Dedifferentiated amniotic fluid mesenchymal stem cell (primary cell): Measurements from ENCODE around the gene SET.
A peak's percentile ranks its signal among the peaks of the same experiment; 100 is the strongest.

Source experiments
- DNase-seq: peaks from one replicate; pipeline ENCODE4 v3.0.0-alpha.2; 2016; ENCODE audit errors: extremely low spot score

The SET gene

DNA sequence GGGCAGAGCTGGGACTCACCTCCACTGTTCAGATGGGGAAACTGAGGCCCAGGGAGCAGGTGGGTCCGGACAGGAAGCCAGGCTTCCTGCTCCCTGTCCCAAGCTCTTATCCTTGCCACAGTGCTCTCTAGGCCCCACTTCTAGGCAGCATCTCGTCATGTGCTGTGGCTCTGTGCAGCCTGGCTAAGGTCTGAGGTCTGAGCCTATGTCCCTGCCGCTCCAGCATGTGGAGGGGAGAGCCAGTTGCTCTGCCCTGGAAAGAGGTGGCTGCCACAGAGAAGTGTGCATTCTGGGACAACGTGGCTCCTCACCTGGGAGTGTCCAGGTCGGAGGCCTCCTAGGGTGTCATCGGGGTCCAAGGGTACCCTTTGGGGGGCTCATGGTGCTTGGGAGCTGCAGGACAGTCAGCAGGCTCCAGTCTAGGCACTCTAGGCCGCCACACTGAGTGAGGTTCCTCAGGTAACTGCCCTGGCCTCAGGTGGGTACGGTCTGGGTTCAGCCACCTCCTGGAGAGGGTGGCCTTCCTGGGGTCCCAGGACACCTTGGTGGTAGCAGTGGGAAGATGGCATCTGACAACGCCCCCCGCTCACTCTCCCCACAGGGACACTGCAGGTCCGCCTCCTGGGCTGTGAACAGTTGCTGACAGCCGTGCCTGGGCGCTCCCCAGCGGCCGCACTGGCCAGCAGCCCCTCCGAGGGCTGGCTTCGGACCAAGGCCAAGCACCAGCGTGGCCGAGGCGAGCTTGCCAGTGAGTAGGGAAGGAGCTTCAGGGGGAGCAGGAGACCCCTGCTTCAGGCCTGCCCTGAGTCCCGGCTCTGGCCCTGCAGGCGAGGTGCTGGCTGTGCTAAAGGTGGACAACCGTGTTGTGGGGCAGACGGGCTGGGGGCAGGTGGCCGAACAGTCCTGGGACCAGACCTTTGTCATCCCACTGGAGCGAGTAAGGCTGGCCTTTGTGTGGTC lies 23.7 kb downstream of the SET start:
- DNase-seq = no peak

DNA sequence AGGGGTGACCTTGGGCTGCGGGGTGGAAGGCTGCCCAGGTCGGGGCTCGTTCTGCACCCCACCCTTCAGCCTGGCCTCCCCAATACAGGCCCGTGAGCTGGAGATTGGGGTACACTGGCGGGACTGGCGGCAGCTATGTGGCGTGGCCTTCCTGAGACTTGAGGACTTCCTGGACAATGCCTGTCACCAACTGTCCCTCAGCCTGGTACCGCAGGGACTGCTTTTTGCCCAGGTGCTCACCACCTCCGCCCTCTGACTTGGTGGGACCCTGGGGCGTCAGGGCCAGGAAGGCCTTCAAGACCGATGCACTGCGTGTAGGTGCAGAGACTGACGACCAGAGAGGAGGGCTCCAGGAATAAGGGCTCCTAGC lies 24.4 kb downstream of the SET start:
- no peak for DNase-seq

DNA sequence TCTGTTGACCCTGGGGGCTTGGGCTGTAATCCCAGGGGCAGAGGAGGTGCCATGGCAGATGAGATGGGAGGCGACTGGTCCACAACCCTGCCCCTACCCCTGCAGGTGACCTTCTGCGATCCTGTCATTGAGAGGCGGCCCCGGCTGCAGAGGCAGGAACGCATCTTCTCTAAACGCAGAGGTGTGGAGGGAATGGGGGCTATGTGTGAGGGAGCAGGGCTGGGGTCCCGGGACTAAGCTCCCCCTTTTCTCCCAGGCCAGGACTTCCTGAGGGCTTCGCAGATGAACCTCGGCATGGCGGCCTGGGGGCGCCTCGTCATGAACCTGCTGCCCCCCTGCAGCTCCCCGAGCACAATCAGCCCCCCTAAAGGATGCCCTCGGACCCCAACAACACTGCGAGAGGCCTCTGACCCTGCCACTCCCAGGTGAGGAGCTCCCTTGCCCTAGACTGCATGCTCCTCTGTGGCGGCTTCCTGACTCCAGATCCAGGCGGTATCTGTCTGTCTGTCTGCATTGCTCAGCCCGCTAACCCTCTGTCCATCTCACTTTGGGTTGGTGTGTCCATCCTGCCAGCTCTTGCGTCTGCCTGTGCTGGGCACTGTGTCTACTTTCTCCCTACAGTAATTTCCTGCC lies 25.0 kb downstream of the SET start:
- DNase-seq = no peak

DNA sequence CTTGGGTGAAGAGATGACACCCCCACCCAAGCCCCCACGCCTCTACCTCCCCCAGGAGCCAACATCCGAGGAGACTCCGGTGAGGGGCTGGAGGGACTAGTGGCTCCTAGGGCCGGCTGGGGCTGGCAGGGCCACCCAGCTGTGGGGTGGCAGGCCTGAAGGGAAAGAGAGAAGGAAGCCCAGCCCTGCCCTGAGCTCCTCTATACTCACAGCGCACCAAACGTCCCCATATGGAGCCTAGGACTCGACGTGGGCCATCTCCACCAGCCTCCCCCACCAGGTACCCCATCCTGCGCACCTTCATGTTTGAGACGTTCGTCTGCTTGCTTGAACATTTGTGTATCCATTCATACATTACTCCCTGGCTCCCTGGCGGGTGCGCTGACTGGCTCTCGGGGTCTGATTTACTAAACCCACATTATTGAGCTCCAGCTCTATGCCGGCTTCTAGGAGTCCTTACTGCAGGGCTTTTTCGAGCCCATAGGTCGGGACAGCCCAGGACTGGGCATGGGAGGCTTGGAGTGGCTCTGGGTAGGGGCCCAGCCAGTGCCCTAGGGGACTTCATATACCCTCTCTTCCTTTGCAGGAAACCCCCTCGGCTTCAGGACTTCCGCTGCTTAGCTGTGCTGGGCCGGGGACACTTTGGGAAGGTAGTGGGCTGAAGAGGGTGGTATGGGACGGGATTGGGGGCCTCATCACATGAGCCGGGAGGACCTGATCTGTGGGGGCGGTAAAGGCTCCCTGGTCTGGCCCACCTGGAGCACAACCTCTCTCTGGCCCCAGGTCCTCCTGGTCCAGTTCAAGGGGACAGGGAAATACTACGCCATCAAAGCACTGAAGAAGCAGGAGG lies 25.8 kb downstream of the SET start:
- no peak for DNase-seq

DNA sequence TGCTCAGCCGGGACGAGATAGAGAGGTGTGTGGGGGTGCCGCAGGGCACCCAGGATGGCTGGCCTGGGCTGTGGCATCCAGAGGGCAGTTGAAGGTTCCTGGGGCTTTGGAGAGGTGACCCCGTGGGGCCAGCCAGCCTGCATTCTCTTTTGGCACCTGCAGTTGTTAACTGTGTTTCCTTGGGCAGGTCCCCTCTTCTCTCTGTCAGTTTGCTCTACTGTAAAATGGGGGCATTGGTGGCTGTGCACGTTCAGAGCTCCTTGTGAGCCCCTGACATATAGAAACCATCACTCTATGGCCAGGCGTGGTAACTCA lies 26.4 kb downstream of the SET start:
- DNase-seq = no peak

DNA sequence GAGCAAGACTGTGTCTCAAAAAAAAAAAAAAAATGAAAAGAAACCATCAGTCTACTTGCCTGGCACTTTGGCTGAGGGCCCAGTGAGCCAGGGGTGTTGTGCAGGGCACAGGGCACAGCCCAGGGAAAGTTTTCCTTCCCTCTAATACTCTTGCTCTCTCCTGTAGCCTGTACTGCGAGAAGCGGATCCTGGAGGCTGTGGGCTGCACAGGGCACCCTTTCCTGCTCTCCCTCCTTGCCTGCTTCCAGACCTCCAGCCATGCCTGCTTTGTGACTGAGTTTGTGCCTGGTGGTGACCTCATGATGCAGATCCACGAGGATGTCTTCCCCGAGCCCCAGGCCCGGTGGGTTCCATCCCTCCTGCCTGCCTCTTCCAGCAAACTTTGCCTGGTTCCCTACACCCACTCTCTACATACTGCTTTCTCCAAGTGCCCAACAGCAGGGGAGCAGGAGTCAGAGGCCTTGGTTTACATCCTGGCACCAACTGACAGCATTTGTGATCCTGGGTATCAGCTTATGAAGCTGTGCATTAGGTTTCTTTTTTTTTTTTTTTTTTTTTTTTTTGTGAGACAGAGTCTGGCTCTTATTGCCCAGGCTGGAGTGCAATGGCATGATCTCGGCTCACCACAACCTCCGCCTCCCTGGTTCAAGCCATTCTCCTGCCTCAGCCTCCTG lies 27.7 kb downstream of the SET start:
- DNase-seq = no peak

DNA sequence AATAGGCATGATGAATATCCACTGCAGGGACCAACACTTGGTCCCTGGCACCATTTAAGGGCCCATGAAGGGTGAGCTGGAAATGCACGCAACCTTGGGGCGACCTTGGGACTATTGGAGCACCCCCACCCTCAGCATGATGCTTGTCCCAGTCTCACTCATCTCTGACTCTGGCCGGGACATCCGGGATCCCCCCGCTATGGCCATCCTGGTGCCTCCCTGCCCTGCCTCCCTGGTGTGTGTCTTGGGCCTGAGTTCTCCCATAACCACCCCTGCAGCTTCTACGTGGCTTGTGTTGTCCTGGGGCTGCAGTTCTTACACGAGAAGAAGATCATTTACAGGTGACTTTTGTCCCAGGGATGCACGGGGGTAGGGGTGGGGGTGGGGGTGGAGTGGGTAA lies 29.0 kb downstream of the SET start:
- no peak for DNase-seq

DNA sequence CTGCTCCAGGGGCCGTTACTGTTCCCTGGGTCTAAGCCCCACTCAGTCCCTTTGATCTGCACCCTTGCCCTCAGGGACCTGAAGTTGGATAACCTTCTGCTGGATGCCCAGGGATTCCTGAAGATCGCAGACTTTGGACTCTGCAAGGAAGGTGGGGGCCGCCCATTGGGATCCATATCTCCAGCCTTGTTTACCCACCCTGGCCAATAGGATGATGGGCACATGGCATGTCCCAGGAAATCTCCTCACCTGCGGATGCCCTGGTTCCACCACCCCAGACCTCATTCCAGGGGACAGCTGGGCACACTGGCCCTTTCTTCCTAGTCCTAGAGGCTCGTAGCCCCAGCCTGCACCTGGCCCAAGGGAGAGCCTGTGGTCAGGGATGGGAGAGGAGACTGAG lies 29.5 kb downstream of the SET start:
- no peak for DNase-seq

DNA sequence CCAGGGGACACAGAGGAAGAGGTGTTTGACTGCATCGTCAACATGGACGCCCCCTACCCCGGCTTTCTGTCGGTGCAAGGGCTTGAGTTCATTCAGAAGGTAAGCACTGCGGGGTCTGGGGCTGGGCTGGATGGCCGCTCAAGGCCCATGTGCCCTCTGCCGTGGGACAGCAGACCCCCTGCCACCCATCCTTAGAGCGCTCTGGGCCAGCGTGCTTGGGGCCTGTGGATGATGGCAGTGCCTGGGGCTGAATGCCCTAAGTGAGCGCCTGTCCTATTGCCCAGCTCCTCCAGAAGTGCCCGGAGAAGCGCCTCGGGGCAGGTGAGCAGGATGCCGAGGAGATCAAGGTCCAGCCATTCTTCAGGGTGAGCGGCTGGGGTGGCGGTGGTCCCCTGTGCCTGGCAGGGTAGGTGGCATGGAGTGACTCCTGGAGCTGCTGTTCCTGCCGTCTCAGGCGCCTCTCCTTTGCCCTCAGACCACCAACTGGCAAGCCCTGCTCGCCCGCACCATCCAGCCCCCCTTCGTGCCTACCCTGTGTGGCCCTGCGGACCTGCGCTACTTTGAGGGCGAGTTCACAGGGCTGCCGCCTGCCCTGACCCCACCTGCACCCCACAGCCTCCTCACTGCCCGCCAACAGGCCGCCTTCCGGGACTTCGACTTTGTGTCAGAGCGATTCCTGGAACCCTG lies 31.0 kb downstream of the SET start:
- DNase-seq = no peak

DNA sequence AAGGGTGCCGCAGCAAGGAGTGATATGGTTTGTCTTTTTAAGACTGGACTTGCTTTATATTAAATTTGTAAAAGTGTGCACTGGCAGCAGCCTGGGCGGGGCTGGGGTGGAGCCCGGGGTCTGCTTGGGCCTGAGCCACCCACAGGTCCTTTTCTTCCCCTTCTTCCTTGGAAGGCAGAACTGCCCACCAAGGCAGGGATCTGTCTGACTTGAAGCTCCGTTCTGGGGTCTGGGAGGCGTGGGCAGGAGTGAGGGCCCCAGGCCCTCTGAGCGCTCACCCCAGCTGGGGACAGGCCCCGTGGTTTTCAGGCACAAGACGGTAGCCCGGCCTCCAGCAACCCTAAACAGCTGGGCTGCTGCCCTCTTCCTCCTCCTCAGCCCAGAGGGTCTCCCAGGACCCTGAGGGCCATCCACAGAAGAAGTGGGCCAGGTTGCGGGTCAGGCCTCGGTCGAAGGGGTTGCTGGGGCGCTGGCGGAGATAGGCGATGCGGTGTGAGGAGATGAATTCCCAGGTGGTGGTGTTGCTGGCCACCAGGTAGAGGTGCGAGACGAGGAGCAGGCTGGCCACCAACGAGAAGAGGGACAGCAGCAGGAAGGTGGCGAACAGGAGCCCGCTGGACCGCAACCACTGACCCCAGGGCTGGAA lies 31.9 kb downstream of the SET start:
- no peak for DNase-seq

DNA sequence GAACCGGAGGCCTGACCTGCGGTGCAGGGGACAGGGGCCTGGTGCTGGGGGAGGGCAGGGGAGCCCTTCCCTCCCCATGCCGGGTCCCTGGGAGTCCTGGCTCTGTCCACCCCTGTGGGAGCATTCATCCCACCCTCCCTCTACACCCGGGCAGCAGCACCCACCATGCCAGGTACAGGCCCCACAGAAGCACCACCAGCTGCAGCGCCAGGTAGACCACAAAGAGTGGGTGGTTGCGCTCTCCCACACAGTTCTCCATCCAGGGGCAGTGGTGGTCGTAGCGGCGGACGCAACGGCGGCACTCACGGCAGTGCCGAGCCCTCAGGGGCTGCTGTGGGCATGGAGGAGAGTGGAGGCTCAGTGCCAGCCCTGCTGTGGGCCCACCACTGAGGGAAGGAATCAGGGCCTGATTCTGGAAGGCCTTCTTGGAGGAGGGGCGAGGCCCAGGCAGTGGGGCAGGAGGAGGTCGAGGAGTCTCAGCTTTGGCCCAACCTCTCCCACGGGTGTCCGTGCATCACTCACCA lies 32.5 kb downstream of the SET start:
- no peak for DNase-seq

DNA sequence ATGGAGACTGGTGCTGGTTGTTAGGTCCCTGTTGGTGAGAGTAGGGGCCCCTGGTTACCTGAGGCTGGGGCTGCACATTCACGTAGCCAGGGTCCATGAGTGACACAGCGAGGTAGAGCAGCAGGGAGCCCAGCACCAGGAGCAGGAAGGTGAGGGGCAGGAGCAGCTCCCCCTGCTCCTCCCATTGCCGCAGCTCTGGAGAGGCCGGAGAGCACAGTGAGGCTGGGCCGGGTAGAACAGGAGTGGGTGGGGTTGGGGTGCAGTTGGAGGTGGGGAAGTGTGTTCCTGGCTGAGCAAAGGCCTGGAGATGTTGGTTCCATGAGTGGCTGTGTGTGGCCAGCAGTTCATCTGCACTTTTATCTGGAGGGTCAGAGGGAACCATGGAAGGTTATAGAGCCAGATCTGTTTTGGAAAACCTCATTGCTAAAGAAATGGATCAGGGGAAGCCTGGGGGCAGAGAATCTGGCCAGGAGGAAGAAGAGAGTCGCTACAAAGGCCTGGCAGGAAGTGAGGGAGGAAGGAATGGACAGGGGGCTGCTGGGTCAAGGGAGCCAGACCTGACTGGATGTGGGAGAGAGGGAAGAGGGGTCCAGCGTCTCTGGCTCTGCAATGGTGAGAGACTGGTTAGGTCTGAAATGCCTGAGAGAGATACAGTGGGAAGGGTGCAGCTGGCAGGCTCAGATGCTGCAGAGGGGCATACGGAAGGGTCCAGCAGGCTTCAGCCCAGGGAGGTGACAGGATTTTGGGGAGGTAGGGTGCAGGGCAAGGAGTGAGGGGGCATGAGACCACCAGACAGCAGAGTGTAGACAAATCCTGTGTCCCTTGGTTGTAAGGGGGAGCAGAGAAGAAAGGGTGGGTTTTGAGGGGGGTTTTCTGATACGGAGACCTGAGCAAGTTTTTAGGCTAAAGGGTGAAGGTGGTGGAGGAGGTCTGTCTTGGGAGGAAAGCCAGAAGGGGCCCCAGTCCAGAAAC lies 33.6 kb downstream of the SET start:
- no peak for DNase-seq

DNA sequence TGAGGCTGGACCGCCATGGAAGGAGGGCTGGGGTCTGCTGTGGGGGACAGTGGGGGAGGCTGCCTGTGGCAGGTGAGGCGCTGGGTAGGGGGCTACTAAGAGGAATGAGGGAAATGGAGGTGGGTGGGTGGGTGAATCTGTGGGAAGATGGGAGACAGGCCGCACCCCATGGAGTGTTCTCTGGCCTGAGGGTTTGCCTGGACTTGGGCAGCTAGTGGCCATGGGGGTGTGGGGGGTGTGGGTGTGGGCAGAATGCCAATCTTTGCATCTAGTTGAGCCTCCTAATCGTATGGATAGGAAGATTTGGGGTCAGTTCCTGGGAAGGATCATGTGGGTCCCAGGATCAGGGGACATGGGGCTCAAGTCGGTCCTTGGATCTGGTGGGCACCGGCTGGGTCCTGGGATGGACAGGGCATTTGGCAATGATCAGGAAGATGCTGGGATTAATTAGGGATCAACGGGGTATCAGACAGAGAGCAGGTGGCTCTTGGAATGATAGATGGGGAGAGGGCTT lies 34.4 kb downstream of the SET start:
- DNase-seq = no peak

DNA sequence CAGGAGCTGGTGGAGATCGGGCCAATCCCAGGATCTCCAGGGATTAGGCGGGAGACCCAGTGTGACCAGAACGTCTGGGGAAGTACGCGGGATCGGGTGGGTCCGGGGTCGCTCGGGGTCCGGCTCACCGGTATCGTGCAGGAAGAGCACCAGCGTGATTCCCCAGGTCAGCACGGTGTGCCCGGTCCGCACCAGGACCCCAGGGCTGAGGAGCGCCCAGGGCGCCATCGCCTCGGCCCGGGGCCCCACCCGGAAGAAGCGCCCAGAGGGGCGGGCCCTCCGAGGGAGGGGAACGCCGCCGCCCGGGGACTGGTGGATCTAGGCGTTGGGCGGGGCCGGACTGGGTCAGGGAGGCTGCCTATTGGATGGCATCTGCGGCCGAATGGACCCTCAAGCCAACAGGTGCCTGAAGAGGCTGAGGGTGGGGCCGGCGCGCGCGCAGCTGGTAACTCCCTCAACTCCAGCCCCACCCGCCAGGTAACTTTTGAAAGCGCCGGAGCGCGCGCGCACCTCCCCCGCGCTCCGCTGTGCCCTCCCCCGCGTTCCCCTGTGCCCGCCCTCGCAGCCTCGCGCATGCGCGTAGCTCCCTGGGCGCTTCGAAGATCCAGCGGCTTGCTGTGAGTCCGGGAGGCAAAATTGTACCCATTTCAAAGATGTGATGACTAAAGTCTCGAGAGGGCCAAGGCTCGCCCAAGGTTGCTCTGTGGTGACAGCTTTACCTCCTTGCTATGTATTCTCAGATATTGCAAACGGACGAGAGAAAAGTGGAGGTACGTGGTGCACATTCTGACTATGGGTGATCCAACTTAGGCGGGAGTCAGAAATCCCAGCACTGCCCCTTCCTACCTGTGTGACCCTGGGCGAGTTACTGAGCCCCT lies 35.1 kb downstream of the SET start, which contains the start of gene ZDHHC12:
Gene ZDHHC12 (minus strand): TSS at position 262 of the 878 bp plus-strand sequence. CDS start 34 bp downstream, at position 228.
- DNase-seq = peak; percentile 63

DNA sequence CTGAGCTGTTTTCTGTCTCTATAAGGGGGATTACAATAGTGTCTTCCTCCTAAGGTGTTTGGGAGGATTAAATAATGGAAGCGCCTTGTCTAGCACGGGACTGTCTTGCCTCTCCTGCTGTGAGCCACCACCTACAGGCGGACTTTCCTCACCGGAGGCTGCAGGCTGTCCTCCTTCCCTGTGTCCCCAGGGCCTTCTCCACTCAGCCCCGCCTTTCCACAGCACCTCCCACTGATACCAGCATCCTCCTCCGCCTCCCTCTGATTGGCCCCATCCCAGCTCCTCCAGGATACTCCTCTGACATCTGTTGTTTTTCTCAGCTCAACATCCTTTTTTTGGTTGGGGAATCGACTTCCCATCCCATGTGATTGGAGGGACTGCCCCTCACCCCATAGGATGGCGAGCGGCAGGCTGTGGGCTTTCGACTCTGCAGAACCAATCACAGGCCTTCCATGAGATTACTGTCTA lies 35.8 kb downstream of the SET start:
- peak; percentile 27 for DNase-seq

DNA sequence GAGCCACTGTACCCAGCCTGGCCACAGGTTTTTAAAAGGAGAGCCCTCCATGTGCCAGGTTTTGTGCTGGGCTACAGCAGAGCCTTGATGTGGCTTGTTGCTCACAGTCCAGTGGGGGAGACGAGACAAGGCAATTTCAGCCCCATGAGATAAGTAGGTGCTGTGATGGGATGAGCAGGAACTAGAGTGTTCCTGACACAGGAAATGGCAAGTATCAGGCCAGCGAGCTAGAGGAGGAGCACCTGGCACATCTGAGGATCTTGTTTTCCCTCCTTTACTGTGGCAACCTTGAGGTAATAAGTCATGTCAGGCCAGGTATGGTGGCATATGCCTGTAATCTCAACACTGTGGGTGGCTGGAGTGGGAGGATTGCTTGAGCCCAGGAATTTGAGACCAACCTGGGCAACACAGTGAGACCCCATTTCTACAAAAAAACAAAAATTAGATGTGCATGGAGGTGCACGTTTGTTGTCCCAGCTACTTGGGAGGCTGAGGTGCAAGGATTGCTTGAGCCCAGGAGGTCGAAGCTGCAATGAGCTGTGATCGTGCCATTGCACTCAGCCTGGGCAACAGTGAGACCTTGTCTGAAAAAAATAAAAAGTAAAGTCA lies 38.7 kb downstream of the SET start:
- DNase-seq = no peak

DNA sequence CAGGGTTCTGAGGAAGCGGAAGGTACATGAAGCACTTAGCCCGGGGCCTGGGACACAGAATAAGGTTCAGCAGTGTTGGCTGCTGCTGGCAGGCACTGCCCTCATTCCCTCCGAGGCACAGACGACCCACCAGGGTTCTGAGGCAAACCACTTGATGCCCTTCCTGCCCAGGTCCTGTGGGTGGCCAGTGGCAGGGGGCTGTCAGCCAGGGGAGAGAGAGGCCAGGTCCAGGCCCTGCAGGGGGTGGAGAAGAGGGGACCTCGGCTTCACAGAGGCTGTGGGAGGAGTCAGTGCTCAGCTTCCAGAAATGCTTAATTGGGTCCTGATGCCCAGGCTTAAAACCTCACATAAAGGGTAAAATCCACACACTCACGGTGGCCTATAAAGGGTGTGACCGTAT lies 39.3 kb downstream of the SET start:
- no peak for DNase-seq

DNA sequence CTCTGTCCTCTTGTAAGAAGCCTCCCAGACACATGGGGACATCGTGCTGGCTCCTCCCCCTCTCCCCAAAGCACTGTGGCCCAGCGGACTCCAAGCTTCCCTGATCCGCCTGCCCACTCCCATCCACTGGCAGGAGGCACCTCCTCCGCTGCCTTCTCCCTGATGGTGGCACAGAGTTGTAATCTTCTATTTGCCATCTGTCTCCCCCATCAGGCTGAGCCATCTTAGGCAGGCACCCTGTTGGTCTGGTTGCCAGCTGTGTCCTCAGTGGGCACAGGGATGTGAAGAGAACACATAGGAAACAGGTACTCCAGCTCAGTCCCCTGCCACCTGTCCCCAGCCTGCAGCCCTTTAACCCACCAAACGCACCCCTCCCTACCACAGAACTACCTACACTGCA lies 40.3 kb downstream of the SET start:
- no peak for DNase-seq
